CD14-positive monocyte (primary cell): ENCODE measurements around the gene PARP15. TPM values are rescaled to one million over a fixed set of nuclear protein-coding genes. Genes with fewer than 3 reads are reported as not detected.

Experiments
- DNase-seq, 3 donors: peaks; one replicate each; pipeline ENCODE4 v3.0.0-alpha.2; 2011 to 2022
- H2AFZ ChIP-seq: 2 replicates; pipeline ENCODE4 v1.6.0; 2012; ENCODE audit warnings: mild to moderate bottlenecking, low read depth, low read length, inconsistent platforms; ENCODE audit not compliant: insufficient read depth, poor library complexity, severe bottlenecking
- H3K27ac ChIP-seq, 2 donors: 1 replicate in 1 of 2; 2 replicates in 1 of 2; pipeline ENCODE4 v1.5.1; 2012 to 2013; ENCODE audit warnings: low read length in 2 of 2, control low read depth in 1 of 2, inconsistent platforms in 1 of 2, low read depth in 1 of 2, mild to moderate bottlenecking in 1 of 2
- H3K27me3 ChIP-seq, 2 donors: one replicate each; pipeline versions ENCODE4 v1.6.0 to v1.6.1; 2011 to 2013; ENCODE audit warnings: low read length in 2 of 2; ENCODE audit not compliant: control insufficient read depth in 2 of 2, insufficient read depth in 2 of 2
- H3K36me3 ChIP-seq, 2 donors: replicated peaks in 1 of 2; 1 replicate in 1 of 2; 2 replicates in 1 of 2; pipeline versions ENCODE4 v1.5.1 to v1.6.1; 2012 to 2013; ENCODE audit warnings: low read length in 2 of 2, control low read depth in 1 of 2, inconsistent platforms in 1 of 2, mild to moderate bottlenecking in 1 of 2; ENCODE audit not compliant: insufficient read depth in 2 of 2, control insufficient read depth in 1 of 2
- H3K4me1 ChIP-seq, 2 donors: 1 replicate in 1 of 2; 2 replicates in 1 of 2; pipeline versions ENCODE4 v1.5.1 to v1.6.1; 2012 to 2013; ENCODE audit warnings: low read length in 2 of 2, control low read depth in 1 of 2, inconsistent platforms in 1 of 2, mild to moderate bottlenecking in 1 of 2, moderate library complexity in 1 of 2; ENCODE audit not compliant: insufficient read depth in 2 of 2, control insufficient read depth in 1 of 2
- H3K4me2 ChIP-seq: replicated peaks from 2 replicates; pipeline ENCODE3; 2012; ENCODE audit warnings: low read length, moderate library complexity, mild to moderate bottlenecking; ENCODE audit not compliant: poor library complexity, severe bottlenecking; ENCODE audit errors: extremely low read depth
- H3K4me3 ChIP-seq, 3 experiments: fragments of 200-600 bp in 1 of 3; sonication (generic) in 1 of 3; replicated peaks in 1 of 3; 1 replicate in 2 of 3; 2 replicates in 1 of 3; pipeline ENCODE4 v1.5.1; 2011 to 2013; ENCODE audit warnings: low read length in 3 of 3, mild to moderate bottlenecking in 3 of 3, control low read depth in 2 of 3, low read depth in 2 of 3, inconsistent platforms in 1 of 3, moderate library complexity in 1 of 3
- H3K79me2 ChIP-seq: 2 replicates; pipeline ENCODE4 v1.6.0; 2012; ENCODE audit warnings: mild to moderate bottlenecking, control low read depth, inconsistent platforms, low read length, moderate library complexity; ENCODE audit not compliant: insufficient read depth
- H3K9ac ChIP-seq: 2 replicates; pipeline ENCODE4 v1.6.0; 2017; ENCODE audit warnings: low read length, mild to moderate bottlenecking; ENCODE audit not compliant: insufficient read depth, poor library complexity, severe bottlenecking
- H3K9me3 ChIP-seq, 2 donors: replicated peaks in 1 of 2; 1 replicate in 1 of 2; 2 replicates in 1 of 2; pipeline versions ENCODE4 v1.5.1 to v1.6.1; 2012 to 2013; ENCODE audit warnings: low read length in 2 of 2, control low read depth in 1 of 2; ENCODE audit not compliant: control insufficient read depth in 1 of 2, insufficient read depth in 1 of 2
- H4K20me1 ChIP-seq: 2 replicates; pipeline ENCODE4 v1.6.0; 2012; ENCODE audit warnings: mild to moderate bottlenecking, low read length, control low read depth, moderate library complexity; ENCODE audit not compliant: insufficient read depth
- H3K27ac Mint-ChIP-seq, 7 donors: one replicate each; pipeline ENCODE4 v1.8.0; 2020; ENCODE audit warnings: mild to moderate bottlenecking in 7 of 7, mixed read lengths in 7 of 7, moderate library complexity in 6 of 7, inconsistent platforms in 2 of 7
- H3K27me3 Mint-ChIP-seq, 3 donors: one replicate each; pipeline ENCODE4 v1.8.0; 2021 to 2022; ENCODE audit warnings: low read depth in 3 of 3, mild to moderate bottlenecking in 3 of 3, mixed read lengths in 3 of 3, moderate library complexity in 3 of 3, inconsistent platforms in 1 of 3
- H3K36me3 Mint-ChIP-seq, 2 donors: one replicate each; pipeline ENCODE4 v1.8.0; 2020; ENCODE audit warnings: mixed read lengths in 2 of 2, inconsistent platforms in 1 of 2, mild to moderate bottlenecking in 1 of 2
- H3K4me1 Mint-ChIP-seq: one replicate; pipeline ENCODE4 v1.8.0; 2020; ENCODE audit warnings: mild to moderate bottlenecking, mixed read lengths
- H3K4me3 Mint-ChIP-seq, 2 donors: one replicate each; pipeline ENCODE4 v1.8.0; 2020; ENCODE audit warnings: mild to moderate bottlenecking in 2 of 2, mixed read lengths in 2 of 2, moderate library complexity in 1 of 2
- H3K9me3 Mint-ChIP-seq, 7 donors: one replicate each; pipeline ENCODE4 v1.8.0; 2020 to 2022; ENCODE audit warnings: mixed read lengths in 7 of 7, mild to moderate bottlenecking in 6 of 7, moderate library complexity in 6 of 7, inconsistent platforms in 2 of 7
- CTCF ChIP-seq: fragments of 200-600 bp; IDR thresholded peaks from one replicate; pipeline ENCODE4 v1.8.0; 2022; ENCODE audit warnings: antibody characterized with exemption, mild to moderate bottlenecking
- WGBS: methylation state at CpG from one replicate; pipeline ENCODE4 v1.1.5; 2013; ENCODE audit warnings: missing lambda C conversion rate; ENCODE audit not compliant: insufficient coverage; 5-methylcytosine and 5-hydroxymethylcytosine counted together
- intact Hi-C, 2 donors: fragments of 100-400 bp; cut with micrococcal nuclease; formaldehyde crosslinking; loops; one replicate each; pipeline versions ENCODE4 v1.15.0 to v1.15.1; 2023
- polyA plus RNA-seq, 3 donors: library from polyadenylated mRNA; depleted of rRNA in 1 of 3; unstranded in 2 of 3; stranded (reverse) in 1 of 3; fragments of 300-500 nt in 2 of 3; fragments of >200 nt in 1 of 3; fragmentation: Illumina TruSeq in 2 of 3; gene quantifications; 1 replicate in 2 of 3; 2 replicates in 1 of 3; pipeline ENCODE4 v1.2.3, GENCODE V29; 2012 to 2021

Gene PARP15
- polyA plus RNA-seq, 3 donors: 0.23 to 4.4 (median 0.28) TPM

- Mint-ChIP-seq H3K27me3 (no peaks in the 10 kb centered on the region), H3K9me3 (peaks cover 4 to 11% (median 6%) of the 10 kb centered on the region in 7 donors), H3K4me1 (peaks cover 55% of the 10 kb centered on the region), H3K27ac (peak overlapping the region; percentile 90 to 98 (median 96)), H3K36me3 (peaks cover 2 to 5% of the 10 kb centered on the region in 2 donors), H3K4me3 (peak overlapping the region; percentile 83 to 92)
- peak; percentile 81 for TF ChIP-seq CTCF
- H3K27ac ChIP-seq: peak overlapping the region; percentile 89 to 96
- H3K79me2 ChIP-seq: peaks cover 39% of the 10 kb centered on the region
- H3K4me3 ChIP-seq: peak overlapping the region; percentile 27 to 97 (median 78)
- H3K4me1 ChIP-seq: peaks cover 48 to 52% of the 10 kb centered on the region in 2 donors
- H3K9me3 ChIP-seq: peaks cover 5 to 7% of the 10 kb centered on the region in 2 donors
- intact Hi-C loops: loop anchor here (2.0 kb wide), 2 partner anchors 114 to 118 kb away; partner anchors contain the start of genes DTX3L (in 1 of the 2) and PARP9 (in 1 of the 2)
- 5% methylated on average over 14 of the region's 16 CpGs for WGBS
- peak; percentile 57 to 77 (median 73) for DNase-seq
- peak overlapping the region; percentile 79 for H3K4me2 ChIP-seq
- no peaks in the 10 kb centered on the region for H3K27me3 ChIP-seq
- peaks cover 20% of the 10 kb centered on the region for H4K20me1 ChIP-seq
- peak overlapping the region; percentile 89 for H3K9ac ChIP-seq
- H2AFZ ChIP-seq: peak overlapping the region; percentile 98
- H3K36me3 ChIP-seq: no peaks in the 10 kb centered on the region
Observed at GRCh38 chr3:122679085-122679881, 101.8 kb downstream of the PARP15 start.

- Histone ChIP-seq H4K20me1 (peaks cover 27% of the 10 kb centered on the region), H2AFZ (peak overlapping the region; percentile 98), H3K79me2 (peaks cover 46% of the 10 kb centered on the region), H3K27me3 (no peaks in the 10 kb centered on the region), H3K9ac (peak overlapping the region; percentile 89), H3K9me3 (no peaks in the 10 kb centered on the region), H3K36me3 (peaks cover 0 to under 1% of the 10 kb centered on the region in 2 donors), H3K4me1 (peaks cover 48 to 52% of the 10 kb centered on the region in 2 donors), H3K4me3 (peak overlapping the region; percentile 78 to 97 (median 88)), H3K27ac (peak overlapping the region; percentile 89 to 96), H3K4me2 (peak overlapping the region; percentile 79)
- H3K36me3 Mint-ChIP-seq: peaks cover 9 to 11% of the 10 kb centered on the region in 2 donors
- WGBS: 62% methylated on average over 6 of the region's 10 CpGs
- peak overlapping the region; percentile 83 to 92 for H3K4me3 Mint-ChIP-seq
- H3K9me3 Mint-ChIP-seq: peaks cover 0 to 5% (median 4%) of the 10 kb centered on the region in 7 donors
- H3K27me3 Mint-ChIP-seq: no peaks in the 10 kb centered on the region
- peaks cover 55% of the 10 kb centered on the region for H3K4me1 Mint-ChIP-seq
- intact Hi-C loops: loop anchor here (2.0 to 10.0 kb wide), 5 partner anchors 115 to 1135 kb away; partner anchors contain the start of genes DTX3L (in 1 of the 2), FAM162A (in 1 of the 2), MIX23 (in 1 of the 2) and PARP9 (in 1 of the 2)
- TF ChIP-seq CTCF: no peak
- no peak for DNase-seq
- peak overlapping the region; percentile 90 to 98 (median 96) for H3K27ac Mint-ChIP-seq
Observed at GRCh38 chr3:122679882-122680474, 102.5 kb downstream of the PARP15 start.
